ENCODE data around the gene RNF138. TPM values are rescaled to one million over a fixed set of nuclear protein-coding genes. Genes with fewer than 3 reads are reported as not detected.

Gene RNF138
- total RNA-seq, 1 donor: 28.3 TPM

- DNase-seq (ENCODE audit: low read depth): no peak
- no peak overlapping the region for H3K4me3 ChIP-seq (ENCODE audit: low read depth, low read length)
- TF ChIP-seq, protein P1, sequence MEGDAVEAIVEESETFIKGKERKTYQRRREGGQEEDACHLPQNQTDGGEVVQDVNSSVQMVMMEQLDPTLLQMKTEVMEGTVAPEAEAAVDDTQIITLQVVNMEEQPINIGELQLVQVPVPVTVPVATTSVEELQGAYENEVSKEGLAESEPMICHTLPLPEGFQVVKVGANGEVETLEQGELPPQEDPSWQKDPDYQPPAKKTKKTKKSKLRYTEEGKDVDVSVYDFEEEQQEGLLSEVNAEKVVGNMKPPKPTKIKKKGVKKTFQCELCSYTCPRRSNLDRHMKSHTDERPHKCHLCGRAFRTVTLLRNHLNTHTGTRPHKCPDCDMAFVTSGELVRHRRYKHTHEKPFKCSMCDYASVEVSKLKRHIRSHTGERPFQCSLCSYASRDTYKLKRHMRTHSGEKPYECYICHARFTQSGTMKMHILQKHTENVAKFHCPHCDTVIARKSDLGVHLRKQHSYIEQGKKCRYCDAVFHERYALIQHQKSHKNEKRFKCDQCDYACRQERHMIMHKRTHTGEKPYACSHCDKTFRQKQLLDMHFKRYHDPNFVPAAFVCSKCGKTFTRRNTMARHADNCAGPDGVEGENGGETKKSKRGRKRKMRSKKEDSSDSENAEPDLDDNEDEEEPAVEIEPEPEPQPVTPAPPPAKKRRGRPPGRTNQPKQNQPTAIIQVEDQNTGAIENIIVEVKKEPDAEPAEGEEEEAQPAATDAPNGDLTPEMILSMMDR (IDR thresholded peaks at IDR 0.05; ENCODE audit: insufficient read depth, low read length): no peak
Measured at GRCh38 chr18:32114293-32114942, 22.7 kb downstream of the RNF138 start.

DNA sequence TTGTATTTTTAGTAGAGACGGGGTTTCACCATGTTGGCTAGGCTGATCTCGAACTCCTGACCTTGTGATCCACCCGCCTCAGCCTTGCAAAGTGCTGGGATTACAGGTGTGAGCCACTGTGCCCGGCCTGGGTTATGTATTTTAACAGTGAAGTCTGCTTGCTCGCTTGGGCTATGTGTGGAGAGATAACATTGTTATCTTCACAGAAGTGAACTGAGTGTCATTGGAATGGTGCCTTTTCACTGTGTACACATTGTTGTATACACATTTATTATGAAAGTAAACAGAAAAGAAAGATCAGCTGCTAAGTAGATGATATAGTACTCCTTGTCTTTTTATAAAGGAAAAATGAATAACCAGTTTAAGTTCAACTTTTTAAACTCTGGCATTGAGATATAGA lies 30.4 kb downstream of the RNF138 start:
- no peak overlapping the region for H3K4me3 ChIP-seq (ENCODE audit: low read depth, low read length)
- no peak for DNase-seq (ENCODE audit: low read depth)

GRCh38 chr18:32126538-32126937 lies 34.9 kb downstream of the RNF138 start:
- no peak overlapping the region for H3K4me3 ChIP-seq (ENCODE audit: low read depth, low read length)
- TF ChIP-seq, protein P1 (IDR thresholded peaks at IDR 0.05; ENCODE audit: insufficient read depth, low read length): no peak
- no peak for DNase-seq (ENCODE audit: low read depth)

More for the DNA sequence above, 30.4 kb downstream of the RNF138 start:
- TF ChIP-seq, protein P1 (IDR thresholded peaks at IDR 0.05; ENCODE audit: insufficient read depth, low read length): no peak

DNA sequence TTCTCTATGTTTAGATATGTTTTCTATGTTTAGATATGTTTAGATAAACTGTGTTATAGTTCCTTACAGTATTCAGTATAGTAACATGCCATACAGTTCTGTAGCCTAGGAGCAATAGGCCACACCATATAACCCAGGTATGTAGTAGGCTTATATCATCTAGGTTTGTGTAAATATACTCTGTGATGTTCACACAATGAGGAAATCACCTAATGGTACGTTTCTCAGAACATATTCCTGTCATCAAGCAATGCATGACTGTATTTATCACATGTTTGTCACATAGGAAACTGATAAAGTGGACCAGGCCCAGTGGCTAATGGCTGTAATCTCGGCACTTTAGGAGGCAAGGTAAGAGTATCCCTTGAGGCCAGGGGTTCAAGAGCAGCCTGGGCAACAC lies 44.0 kb downstream of the RNF138 start:
- no peak for DNase-seq (ENCODE audit: low read depth)
- TF ChIP-seq, protein P1 (IDR thresholded peaks at IDR 0.05; ENCODE audit: insufficient read depth, low read length): no peak
- no peak overlapping the region for H3K4me3 ChIP-seq (ENCODE audit: low read depth, low read length)

- no peak for DNase-seq (ENCODE audit: low read depth)
- TF ChIP-seq, protein P1 (IDR thresholded peaks at IDR 0.05; ENCODE audit: insufficient read depth, low read length): no peak
- H3K4me3 ChIP-seq (ENCODE audit: low read depth, low read length): no peak overlapping the region
Measured at GRCh38 chr18:32138332-32138982, 46.8 kb downstream of the RNF138 start.

DNA sequence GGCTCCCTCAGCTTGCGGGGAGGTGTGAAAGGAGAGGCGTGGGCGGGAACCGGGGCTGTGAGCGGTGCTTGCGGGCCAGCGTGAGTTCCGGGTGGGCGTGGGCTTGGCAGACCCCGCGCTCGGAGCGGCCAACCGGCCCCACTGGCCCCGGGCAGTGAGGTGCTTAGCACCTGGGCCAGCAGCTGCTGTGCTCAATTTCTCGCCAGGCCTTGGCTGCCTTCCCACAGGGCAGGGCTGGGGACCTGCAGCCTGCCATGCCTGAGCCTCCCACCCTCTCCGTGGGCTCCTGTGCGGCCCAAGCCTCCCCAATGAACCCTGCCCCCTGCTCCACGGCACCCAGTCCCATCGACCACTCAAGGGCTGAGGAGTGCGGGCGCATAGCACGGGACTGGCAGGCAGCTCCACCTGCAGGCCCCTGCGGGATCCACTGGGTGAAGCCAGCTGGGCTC lies 48.2 kb downstream of the RNF138 start:
- no peak overlapping the region for H3K4me3 ChIP-seq (ENCODE audit: low read depth, low read length)
- TF ChIP-seq, protein P1 (IDR thresholded peaks at IDR 0.05; ENCODE audit: insufficient read depth, low read length): no peak
- DNase-seq (ENCODE audit: low read depth): no peak

Data from fibroblast of the aortic adventitia (primary cell).